D721Med (cell line): ENCODE results near the gene SNTG2.

Source experiments
- DNase-seq: peaks from one replicate; pipeline ENCODE4 v3.0.0; 2011; ENCODE audit warnings: low spot score; ENCODE audit not compliant: insufficient read length
- FAIRE-seq: peaks from 2 replicates; lab custom pipeline; 2011; peaks lifted over from hg19 to GRCh38; lab: Jason Lieb, UNC
- TF ChIP-seq, protein P1 (sequence below): IDR thresholded peaks from 2 replicates; pipeline ENCODE4 v1.5.1; 2012; ENCODE audit warnings: mild to moderate bottlenecking, control low read depth; ENCODE audit not compliant: insufficient read depth; ENCODE audit errors: missing control alignments

SNTG2 gene

GRCh38 chr2:1282552-1282951, 331.9 kb downstream of the SNTG2 start:
- FAIRE-seq: no peak
- TF ChIP-seq, protein P1, sequence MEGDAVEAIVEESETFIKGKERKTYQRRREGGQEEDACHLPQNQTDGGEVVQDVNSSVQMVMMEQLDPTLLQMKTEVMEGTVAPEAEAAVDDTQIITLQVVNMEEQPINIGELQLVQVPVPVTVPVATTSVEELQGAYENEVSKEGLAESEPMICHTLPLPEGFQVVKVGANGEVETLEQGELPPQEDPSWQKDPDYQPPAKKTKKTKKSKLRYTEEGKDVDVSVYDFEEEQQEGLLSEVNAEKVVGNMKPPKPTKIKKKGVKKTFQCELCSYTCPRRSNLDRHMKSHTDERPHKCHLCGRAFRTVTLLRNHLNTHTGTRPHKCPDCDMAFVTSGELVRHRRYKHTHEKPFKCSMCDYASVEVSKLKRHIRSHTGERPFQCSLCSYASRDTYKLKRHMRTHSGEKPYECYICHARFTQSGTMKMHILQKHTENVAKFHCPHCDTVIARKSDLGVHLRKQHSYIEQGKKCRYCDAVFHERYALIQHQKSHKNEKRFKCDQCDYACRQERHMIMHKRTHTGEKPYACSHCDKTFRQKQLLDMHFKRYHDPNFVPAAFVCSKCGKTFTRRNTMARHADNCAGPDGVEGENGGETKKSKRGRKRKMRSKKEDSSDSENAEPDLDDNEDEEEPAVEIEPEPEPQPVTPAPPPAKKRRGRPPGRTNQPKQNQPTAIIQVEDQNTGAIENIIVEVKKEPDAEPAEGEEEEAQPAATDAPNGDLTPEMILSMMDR: no peak
- no peak for DNase-seq

DNA sequence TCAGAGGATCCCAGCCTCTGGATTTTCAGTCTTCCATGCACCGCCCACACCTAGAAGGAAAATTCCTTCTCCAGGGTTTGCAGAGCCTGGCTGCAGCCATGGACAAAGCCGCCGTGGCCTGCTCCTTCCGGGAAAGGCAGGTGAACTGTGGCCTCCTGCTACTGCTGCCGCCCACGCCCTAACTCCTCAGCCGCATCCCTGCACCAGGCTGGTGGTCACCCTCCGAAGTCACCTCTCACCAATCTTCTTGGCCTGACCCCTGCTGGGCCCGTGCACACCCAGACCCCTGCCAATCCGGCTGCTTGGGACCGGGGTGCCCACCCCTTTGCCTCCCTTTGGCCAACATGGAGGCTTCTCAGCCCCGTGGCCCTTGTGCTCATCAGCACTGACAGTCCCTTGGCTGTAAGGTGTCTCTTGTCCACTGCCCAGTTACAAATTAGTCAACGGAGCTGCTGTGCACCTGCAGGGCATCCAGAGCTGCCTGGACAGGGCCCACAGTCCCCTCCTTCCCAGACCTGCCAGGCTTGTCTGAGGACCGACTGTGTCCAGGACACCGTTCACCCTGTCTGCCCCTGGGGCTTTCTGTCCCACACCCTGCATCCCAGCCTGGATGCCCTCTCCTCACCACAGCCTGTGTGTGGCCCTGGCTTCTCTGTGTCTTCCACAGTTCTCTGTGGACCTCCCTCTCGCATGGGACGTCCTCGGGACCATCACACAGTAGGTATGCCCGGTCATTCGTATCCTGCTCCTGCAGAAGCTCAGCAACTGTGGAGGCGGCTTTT, 332.6 kb downstream of the SNTG2 start:
- FAIRE-seq: no peak
- DNase-seq: no peak
- TF ChIP-seq, protein P1: no peak

DNA sequence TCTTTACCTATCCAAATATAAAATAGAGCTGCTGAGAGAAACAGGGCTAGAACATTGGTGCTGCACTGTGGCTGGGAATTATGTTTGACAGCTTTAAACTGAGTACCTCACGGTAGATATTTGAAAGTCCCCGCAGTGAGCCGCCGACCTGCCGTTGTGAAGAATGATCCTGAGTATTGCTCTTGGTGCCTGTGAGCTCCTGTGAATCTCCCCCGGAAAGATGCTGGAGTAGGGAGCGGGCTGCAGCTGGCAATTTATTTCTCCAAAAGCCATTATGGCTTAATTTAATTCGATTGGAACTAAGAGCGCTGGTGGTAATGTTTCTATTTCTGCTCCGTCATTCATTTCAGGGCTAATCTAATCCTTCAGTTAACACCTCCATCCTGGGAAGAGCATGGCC, 333.2 kb downstream of the SNTG2 start:
- TF ChIP-seq, protein P1: no peak
- no peak for DNase-seq
- FAIRE-seq: no peak

- FAIRE-seq: no peak
- DNase-seq: no peak
- TF ChIP-seq, protein P1: no peak
These were observed 336.3 kb downstream of the SNTG2 start for GRCh38 chr2:1286929-1287328.

DNA sequence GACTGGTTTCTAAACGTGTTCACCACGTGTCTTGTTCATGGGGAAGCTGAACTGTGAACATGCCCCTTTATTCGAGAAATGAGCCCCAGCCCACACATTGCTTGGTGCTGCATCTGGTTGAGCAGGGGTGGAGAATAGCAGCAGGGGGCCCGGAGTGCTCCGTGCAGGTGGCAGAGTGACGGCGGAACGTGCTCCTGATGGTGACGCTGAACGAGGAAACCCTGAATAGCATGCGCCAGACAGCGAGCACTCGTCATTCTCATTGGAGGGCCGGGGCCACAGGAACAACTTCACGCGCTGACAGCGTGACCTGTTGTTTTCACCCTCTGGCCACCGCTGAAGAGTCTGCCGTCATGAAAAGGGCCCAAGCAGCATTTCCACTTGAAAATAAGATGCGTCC, 336.8 kb downstream of the SNTG2 start:
- FAIRE-seq (no peak), DNase-seq (no peak)
- TF ChIP-seq, protein P1: no peak

DNA sequence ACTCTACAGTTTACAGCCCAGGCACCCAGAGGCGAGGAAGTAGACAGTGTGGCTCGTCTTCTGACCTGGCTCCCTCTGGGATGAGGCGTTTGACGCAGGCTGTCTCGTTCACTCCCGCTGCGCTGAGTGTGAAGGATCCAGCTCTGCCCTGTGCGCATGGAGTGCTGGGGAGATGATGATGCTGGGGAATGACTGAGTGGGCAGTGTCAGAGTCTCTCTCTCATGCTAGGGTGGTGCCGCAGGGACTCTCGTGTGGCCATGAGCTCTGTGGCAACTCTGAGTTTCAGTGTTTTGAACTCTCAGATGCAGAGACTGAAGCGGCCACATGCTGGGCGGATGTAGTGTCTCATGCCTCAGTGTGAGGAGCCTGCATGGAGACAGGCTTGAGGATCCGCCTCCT, 344.3 kb downstream of the SNTG2 start:
- TF ChIP-seq, protein P1: no peak
- no peak for FAIRE-seq
- no peak for DNase-seq

GRCh38 chr2:1295740-1296139, 345.1 kb downstream of the SNTG2 start:
- TF ChIP-seq, protein P1: no peak
- DNase-seq (no peak), FAIRE-seq (no peak)
